SK-N-MC (cell line): ENCODE results near the gene GALR2.
"Not testable (repeated sequence)": the region's sequence is repeated elsewhere in the genome, so short reads cannot be mapped to it uniquely, and the experiment has no call there.

Experiments
- EZH2 ChIP-seq: fragments of 200-600 bp; sonication (generic); IDR thresholded peaks from one replicate; pipeline ENCODE4 v1.6.1; 2017; ENCODE audit warnings: antibody characterized with exemption
- FOXP2 ChIP-seq: optimal IDR thresholded peaks from 2 replicates; pipeline ENCODE3; 2011; ENCODE audit warnings: mild to moderate bottlenecking, moderate library complexity; ENCODE audit not compliant: insufficient read depth; ENCODE audit errors: extremely low read length, control extremely low read depth
- POLR2AphosphoS5 ChIP-seq: IDR thresholded peaks from 2 replicates; pipeline ENCODE4 v1.6.1; 2012; ENCODE audit warnings: mild to moderate bottlenecking, low read depth, low read length, borderline replicate concordance

DNA sequence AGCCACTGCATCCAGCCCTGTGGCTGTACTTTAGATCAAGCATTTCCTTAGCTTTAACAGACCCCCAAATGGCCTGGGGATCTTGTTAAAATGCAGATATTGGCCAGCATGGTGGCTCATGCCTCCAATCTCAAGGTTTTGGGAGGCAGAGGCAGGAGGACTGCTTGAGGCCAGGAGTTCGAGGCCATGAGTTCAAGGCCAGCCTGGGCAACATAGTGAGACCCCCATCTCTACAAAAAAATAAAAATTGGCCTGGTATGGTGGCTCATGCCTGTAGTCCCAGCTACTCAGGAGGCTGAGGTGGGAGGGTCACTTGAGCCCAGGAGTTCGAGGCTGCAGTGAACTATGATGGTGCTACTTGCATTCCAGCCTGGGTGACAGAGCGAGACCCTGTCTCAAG, 31.7 kb upstream of the GALR2 start:
- TF ChIP-seq EZH2, POLR2AphosphoS5, FOXP2: not testable (repeated sequence)
